Fibroblast of mammary gland (primary cell): ENCODE results near the gene MIR17HG.
"Not testable (repeated sequence)": the region's sequence is repeated elsewhere in the genome, so short reads cannot be mapped to it uniquely, and the experiment has no call there.

Experiments used
- DNase-seq: peaks from one replicate; pipeline ENCODE4 v3.0.0-alpha.2; 2010; ENCODE audit warnings: low read depth
- H3K4me3 ChIP-seq: 2 replicates; pipeline ENCODE4 v1.5.1; 2011; ENCODE audit warnings: low read depth, mild to moderate bottlenecking, low read length, moderate library complexity; ENCODE audit not compliant: control insufficient read depth
- CTCF ChIP-seq: conservative IDR thresholded peaks from 2 replicates; pipeline ENCODE4 v1.5.1; 2011; ENCODE audit warnings: low read depth, low read length, inconsistent platforms; ENCODE audit not compliant: control insufficient read depth, insufficient read depth

MIR17HG gene

DNA sequence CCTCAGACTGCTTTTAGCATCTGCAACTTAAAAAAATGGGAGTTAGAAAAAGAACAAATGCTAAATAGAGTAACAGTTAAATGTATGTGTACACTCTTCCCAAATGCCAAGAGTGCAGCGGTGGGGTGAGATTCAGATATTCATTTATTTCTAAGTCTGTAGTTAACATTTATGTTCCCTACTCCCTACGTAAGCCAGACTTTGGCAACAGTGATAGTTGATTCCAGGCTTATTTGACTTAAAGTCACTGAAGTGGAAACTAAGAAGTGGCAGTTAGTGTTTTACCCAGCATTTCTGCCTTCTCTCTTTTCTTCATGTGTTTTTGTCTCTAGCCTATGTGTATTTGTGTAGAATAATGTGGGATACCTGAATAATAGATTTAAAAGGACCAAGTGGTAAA is 4.5 kb downstream of the MIR17HG start:
- H3K4me3 ChIP-seq: no peak overlapping the region
- DNase-seq: no peak
- TF ChIP-seq CTCF: no peak

DNA sequence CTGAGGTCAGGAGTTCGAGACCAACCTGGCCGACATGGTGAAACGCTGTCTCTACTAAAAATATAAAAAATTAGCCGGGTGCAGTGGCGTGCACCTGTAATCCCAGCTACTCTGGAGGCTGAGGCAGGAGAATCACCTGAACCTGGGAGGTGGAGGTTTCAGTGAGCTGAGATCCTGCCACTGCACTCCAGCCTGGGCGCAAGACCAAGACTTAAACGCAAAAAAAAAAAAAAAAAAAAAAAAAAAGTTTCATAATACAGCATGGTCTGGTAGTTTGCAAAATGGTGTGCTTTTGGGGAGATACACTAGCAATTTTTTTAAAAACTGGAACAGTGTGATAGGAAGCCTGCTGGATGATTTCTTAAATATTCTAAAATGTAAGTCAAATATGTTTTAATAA is 5.4 kb downstream of the MIR17HG start:
- not testable (repeated sequence) for DNase-seq, H3K4me3 ChIP-seq

- no peak for TF ChIP-seq CTCF
- DNase-seq: no peak
Observed at GRCh38 chr13:91353494-91353893, 6.0 kb downstream of the MIR17HG start.

DNA sequence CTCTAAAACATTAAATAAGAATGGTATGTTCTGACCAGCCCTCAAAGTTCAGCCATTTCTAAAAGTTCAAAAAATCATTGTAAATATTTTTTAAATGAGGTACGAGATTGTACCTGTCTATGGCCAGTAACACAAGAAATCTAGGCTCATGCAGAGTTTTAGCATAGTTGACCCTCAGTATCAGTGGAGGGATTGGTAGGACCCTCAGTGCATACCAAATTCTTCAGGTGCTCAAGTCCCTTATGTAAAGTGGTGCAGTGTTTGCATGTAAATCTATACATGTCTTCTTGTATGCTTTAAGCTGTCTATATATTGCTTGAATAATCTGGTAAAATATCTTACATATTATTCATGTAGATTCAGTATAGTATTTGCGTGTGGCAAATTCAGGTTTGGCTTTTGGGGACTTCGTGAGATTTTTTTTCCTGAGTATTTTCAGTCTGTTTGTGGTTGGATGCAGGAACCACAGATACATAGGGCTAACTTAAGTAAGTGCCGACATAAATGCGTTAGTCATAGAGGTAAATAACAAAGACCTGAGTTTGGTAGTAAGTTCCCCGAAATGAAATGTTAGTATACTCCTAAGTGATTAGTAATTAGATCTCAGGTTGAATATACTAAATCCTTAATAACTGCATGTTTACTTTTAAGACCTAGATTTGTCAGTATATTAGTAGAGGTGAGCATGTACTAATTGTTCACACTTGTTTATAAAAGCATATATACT is 7.8 kb downstream of the MIR17HG start:
- H3K4me3 ChIP-seq: no peak overlapping the region
- no peak for DNase-seq
- TF ChIP-seq CTCF: no peak

More at GRCh38 chr13:91353494-91353893, 6.0 kb downstream of the MIR17HG start:
- no peak overlapping the region for H3K4me3 ChIP-seq

- DNase-seq: no peak
- H3K4me3 ChIP-seq: no peak overlapping the region
- TF ChIP-seq CTCF: no peak
Observed at GRCh38 chr13:91355826-91356710, 8.6 kb downstream of the MIR17HG start.

DNA sequence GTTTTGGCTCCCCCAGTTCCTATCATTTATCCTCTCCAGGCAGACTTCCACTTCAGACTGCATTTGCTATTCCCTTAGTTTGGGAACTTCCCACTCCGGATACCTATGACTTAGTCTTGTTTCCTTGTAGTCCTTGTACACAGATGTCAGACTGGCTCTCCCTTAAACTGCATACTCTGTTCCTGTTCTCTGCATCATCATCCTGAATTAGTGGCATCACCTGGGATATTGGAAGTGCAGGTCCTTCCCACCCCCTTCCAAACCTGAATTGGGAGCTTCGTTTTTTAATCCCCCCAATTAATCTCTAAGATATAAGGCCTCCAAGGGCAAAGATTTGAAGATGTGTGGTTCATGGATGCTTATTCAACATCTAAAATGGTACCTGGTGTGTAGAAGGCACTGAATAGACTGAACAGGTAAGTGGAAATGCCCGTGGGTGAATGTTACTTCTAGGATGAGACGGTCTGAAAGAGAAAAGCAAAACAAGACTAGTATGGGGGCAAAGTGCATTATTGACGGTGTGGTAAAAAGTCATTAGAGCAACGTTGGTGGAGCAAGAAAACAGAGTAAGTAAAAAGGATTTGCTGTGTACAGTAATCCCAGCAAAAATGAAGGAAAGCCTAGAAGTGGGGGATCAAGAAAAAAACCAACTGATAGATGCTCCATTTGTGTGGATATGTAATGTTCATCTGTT is 9.6 kb downstream of the MIR17HG start:
- H3K4me3 ChIP-seq: no peak overlapping the region
- DNase-seq: no peak
- no peak for TF ChIP-seq CTCF
